Stimulated activated CD8-positive, alpha-beta memory T cell treated with anti-CD3 and anti-CD28 coated beads, Interleukin-7, amount 100 ng/mL, for 24 hours (primary cell): Measurements from ENCODE around the gene PCNX1.
A peak's percentile ranks its signal among the peaks of the same experiment; 100 is the strongest.
"Not testable (repeated sequence)": the region's sequence is repeated elsewhere in the genome, so short reads cannot be mapped to it uniquely, and the experiment has no call there.

Source experiments
- DNase-seq: peaks from one replicate; pipeline ENCODE4 v3.0.0-alpha.2; 2020; ENCODE audit warnings: low read depth

PCNX1 gene

GRCh38 chr14:71129716-71130490 lies 222.6 kb downstream of the PCNX1 start:
- not testable (repeated sequence) for DNase-seq

- no peak for DNase-seq
These were observed 223.4 kb downstream of the PCNX1 start for GRCh38 chr14:71130491-71131179.

- no peak for DNase-seq
These were observed 226.0 kb downstream of the PCNX1 start for GRCh38 chr14:71133296-71133695.

- no peak for DNase-seq
These were observed 228.2 kb downstream of the PCNX1 start for GRCh38 chr14:71135496-71135895.

- DNase-seq = no peak
These were observed 228.7 kb downstream of the PCNX1 start for GRCh38 chr14:71135911-71136310.

GRCh38 chr14:71136386-71137060 lies 229.3 kb downstream of the PCNX1 start:
- DNase-seq = no peak

GRCh38 chr14:71137536-71138447 lies 230.5 kb downstream of the PCNX1 start:
- DNase-seq = no peak

- DNase-seq = peak; percentile 39
These were observed 231.4 kb downstream of the PCNX1 start for GRCh38 chr14:71138448-71139293.

GRCh38 chr14:71139294-71139946 lies 232.2 kb downstream of the PCNX1 start:
- no peak for DNase-seq

- DNase-seq = no peak
These were observed 232.9 kb downstream of the PCNX1 start for GRCh38 chr14:71140157-71140556.

- DNase-seq = no peak
These were observed 234.6 kb downstream of the PCNX1 start for GRCh38 chr14:71141701-71142374.

GRCh38 chr14:71142375-71143038 lies 235.2 kb downstream of the PCNX1 start:
- no peak for DNase-seq

GRCh38 chr14:71143381-71144290 lies 236.4 kb downstream of the PCNX1 start:
- DNase-seq = no peak

GRCh38 chr14:71147335-71147734 lies 240.1 kb downstream of the PCNX1 start:
- DNase-seq = not testable (repeated sequence)

GRCh38 chr14:71148627-71149026 lies 241.4 kb downstream of the PCNX1 start:
- no peak for DNase-seq

- no peak for DNase-seq
These were observed 243.5 kb downstream of the PCNX1 start for GRCh38 chr14:71150737-71151136.

GRCh38 chr14:71155743-71156142 lies 248.5 kb downstream of the PCNX1 start:
- no peak for DNase-seq
